ENCODE results near the gene FHIT. TPM values are rescaled to one million over a fixed set of nuclear protein-coding genes. Genes with fewer than 3 reads are reported as not detected.

The FHIT gene
- total RNA-seq, 1 experiment from 2014 or later: 0.39 TPM

DNA sequence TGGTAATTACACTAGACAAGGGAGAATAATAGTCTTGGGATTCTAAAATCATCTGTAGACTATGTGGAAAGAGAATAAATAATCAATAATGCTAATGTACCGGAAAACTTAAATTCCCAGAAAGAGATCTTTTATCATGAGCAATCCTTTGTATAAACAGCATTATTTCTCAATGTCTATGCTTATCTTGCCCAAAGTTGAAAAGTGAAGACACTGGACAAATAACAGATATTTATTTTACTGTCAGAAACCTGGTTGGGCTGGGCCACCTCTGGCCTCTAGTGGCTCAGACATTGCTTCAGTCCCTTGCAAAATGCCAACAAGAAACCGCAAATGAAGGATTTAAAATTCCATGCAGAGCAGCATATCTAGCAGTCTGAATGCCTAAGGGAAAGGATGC, 409.9 kb downstream of the FHIT start:
- DNase-seq (ENCODE audit: low read depth): peak; percentile 57

DNA sequence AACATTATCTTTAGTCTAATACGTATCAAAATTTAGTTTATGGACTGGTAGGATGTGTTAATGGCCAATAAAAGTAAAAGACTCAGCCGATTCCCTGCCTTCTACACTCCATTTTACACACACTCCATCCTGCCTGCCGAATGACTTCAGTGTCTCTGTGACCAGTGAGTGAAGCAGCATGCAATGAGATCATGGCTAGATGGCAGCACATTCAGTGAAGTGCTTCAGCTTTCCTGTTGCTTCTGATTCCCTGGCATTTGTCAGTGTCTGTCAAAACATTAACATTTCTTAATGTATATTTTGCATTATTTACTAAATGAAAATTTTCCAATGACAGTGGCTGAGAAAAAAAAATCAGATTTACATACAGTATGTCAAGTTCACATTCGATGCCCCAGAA, 412.0 kb downstream of the FHIT start:
- peak; percentile 1 for DNase-seq (ENCODE audit: low read depth)

GRCh38 chr3:60835796-60836195, 415.5 kb downstream of the FHIT start:
- no peak for DNase-seq (ENCODE audit: low read depth)

DNA sequence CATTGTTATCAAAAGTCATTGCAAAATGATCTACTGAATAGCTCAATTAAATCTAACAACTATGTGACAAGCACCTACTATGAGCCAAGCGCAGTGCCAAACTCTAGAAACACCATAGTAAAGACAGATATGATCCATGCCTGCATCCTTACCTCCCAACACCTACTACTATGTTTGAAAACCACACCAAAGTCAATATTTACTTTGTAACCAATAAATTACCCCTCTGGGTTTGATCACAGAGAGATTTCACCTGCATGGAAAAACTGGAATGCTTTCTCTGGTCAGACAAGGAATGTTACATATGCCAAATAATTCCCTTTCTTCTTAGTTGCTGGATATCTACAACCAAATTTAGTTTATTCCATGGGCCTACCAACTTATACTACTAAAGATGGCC, 422.2 kb downstream of the FHIT start:
- no peak for DNase-seq (ENCODE audit: low read depth)

GRCh38 chr3:60827666-60828065, 423.6 kb downstream of the FHIT start:
- DNase-seq (ENCODE audit: low read depth): no peak

- no peak for DNase-seq (ENCODE audit: low read depth)
These were observed 424.7 kb downstream of the FHIT start for GRCh38 chr3:60826511-60826910.

- DNase-seq (ENCODE audit: low read depth): no peak
These were observed 438.8 kb downstream of the FHIT start for GRCh38 chr3:60812502-60812901.

DNA sequence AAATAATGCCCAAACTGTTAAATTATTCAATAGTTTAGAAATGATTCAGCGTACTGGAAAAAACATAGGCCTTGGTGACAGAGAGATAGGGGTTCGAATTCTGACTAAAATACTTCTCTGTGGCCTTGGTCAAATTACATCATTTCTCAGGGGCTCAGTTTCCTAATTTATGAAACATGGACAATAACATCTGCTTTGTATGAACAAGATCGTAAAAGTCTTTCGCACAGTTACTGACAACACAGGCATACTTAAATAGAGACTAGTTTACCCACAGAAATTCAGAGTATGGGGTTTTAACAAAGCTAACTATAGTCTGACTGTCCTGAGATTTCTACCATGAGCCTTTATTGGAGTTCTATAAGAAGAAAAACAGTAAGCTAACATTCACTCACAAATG, 440.4 kb downstream of the FHIT start:
- DNase-seq (ENCODE audit: low read depth): no peak

- peak; percentile 74 for DNase-seq (ENCODE audit: low read depth)
These were observed 441.2 kb downstream of the FHIT start for GRCh38 chr3:60809857-60810610.

DNA sequence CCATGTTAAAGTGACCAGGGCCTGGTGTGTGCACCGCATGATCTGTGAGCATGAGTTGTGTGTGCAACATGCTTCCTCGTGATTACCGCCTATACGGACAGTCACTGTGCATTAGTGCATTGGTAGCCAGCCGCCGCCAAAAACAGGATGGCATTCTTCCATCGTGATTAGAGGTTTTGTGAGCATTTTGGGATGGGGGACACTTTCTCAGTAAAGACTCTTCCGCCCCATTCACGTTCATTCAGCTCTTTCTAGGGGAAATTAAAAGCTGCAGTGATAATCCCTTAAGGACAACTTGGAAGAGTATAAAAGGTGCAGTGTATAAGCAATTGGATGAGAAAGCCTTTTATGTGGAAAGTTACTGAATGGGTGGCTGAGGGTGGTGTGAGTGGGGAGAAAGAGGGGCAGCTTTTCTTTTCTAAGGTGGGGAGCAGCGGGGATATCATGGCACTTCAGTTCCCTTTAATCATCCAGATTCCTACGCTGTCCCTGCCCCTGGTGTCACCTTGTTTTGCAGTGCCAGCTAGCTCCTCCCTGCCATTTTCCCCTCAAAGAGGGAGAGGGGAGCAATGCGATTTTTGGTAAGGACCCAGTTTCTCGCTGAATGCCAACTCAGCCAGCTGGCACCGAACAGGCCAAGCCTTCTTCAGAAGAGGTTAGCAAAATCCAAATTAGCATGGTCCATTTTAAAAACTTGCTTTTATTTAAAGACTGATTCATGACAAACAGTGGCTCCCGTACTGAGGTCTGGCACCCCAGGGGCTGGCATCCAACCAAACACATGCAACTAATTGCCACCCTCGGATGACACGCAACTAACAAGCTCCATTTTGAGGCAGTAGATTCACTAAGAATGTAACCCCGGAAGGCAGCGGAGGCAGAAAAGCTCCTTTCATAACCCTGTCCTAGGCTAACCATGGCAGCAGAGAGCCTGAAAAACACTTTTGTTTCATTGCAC, 447.8 kb downstream of the FHIT start:
- DNase-seq (ENCODE audit: low read depth): peak; percentile 12

- DNase-seq (ENCODE audit: low read depth): no peak
These were observed 449.9 kb downstream of the FHIT start for GRCh38 chr3:60801307-60801706.

- no peak for DNase-seq (ENCODE audit: low read depth)
These were observed 452.8 kb downstream of the FHIT start for GRCh38 chr3:60798456-60798855.

DNA sequence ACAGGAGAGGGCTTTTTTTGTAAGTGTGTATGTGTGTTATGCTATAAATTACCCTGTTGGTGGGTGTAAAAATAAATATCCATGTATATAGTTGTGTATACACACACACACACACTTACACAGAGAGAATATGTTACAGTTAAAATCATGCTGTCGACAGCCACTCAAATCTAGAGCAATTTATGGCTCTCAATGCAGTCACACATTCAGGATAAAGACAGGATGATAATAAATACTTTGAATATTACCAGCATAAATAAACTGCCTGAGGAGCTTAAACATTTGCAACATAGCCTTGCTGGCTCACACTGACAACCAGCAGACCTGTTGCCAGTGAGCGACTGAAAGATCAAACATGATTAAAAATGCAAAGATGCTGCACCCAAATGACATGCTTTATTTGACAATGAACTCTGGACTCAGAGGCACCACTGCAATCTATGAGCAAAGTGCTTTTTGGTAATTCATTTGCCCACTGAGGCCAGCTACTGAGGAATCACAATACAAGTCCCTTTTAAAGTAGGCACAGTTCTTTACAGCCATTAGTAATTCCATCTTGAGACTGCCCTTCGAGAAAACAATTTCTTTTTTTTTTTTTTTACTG, 458.9 kb downstream of the FHIT start:
- DNase-seq (ENCODE audit: low read depth): no peak

DNA sequence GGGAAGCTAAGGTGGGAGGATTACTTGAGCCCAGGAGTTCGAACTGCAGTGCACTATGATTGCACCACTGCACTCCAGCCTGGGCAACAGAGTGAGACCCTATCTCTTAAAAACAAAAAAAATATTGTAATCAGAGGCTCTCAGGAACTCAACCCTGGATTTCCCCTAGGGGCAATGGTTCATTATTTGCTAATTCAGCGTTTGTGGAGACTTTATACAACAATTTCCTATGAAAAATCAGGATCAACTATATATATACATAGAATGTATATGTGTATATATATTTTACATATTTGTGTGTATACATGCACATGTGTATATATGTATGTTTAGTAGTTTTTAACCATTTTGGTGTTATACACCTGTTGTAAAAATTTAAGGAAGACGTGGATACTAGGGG, 463.1 kb downstream of the FHIT start:
- no peak for DNase-seq (ENCODE audit: low read depth)

- no peak for DNase-seq (ENCODE audit: low read depth)
These were observed 469.3 kb downstream of the FHIT start for GRCh38 chr3:60781935-60782334.

DNA sequence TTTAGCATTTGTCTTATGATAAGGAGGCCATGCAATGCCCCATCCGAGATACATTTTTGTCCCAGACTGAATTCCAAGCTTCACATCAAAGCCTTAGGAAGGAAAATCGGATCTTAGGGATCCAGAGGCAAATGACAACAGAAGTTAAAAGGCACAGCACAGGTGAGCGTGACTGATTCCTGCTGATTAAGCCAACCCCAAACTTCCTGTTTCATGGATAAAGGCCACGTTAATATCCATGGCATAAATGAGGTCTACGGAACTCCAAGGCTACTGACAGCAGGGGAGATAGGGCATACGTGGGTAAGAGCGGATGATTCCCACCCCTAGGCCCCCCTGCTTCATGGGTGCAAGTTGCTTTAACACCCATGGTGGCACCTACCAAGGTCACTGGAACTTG, 471.6 kb downstream of the FHIT start:
- no peak for DNase-seq (ENCODE audit: low read depth)

- peak; percentile 23 for DNase-seq (ENCODE audit: low read depth)
These were observed 475.3 kb downstream of the FHIT start for GRCh38 chr3:60775985-60776384.

DNA sequence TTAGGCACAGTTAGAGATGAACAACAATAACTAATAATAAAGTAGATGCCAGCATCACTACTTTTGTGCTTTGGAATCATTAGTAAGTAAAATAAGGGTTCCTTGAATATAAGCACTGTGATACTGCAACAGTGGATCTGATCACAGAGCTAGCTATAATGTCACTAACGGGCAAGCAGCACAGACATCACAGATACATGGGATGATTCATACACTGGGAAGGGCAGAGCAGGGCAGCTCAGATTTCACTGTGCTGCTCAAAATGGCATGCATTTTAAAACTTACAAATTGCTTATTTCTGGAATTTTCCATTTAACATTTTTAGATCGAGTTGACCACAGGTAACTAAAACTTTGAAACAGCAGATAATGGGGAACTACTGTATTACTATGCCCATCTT, 476.6 kb downstream of the FHIT start:
- DNase-seq (ENCODE audit: low read depth): peak; percentile 15

- no peak for DNase-seq (ENCODE audit: low read depth)
These were observed 478.7 kb downstream of the FHIT start for GRCh38 chr3:60772584-60772983.

- no peak for DNase-seq (ENCODE audit: low read depth)
These were observed 479.5 kb downstream of the FHIT start for GRCh38 chr3:60771766-60772165.

GRCh38 chr3:60770532-60770931, 480.7 kb downstream of the FHIT start:
- no peak for DNase-seq (ENCODE audit: low read depth)

GRCh38 chr3:60767536-60767935, 483.7 kb downstream of the FHIT start:
- DNase-seq (ENCODE audit: low read depth): no peak

GRCh38 chr3:60765776-60766175, 485.5 kb downstream of the FHIT start:
- DNase-seq (ENCODE audit: low read depth): no peak

Data from M059J (cell line).